Head of caudate nucleus (tissue), 42 donors: ENCODE data around the gene CEP72.
A peak's percentile ranks its signal among the peaks of the same experiment; 100 is the strongest.
"Not testable (repeated sequence)": the region's sequence is repeated elsewhere in the genome, so short reads cannot be mapped to it uniquely, and the experiment has no call there.

Source experiments
- DNase-seq, 42 donors: peaks; one replicate each; pipeline versions ENCODE4 v3.0.0 to v3.0.0-alpha.2; 2020 to 2021; ENCODE audit warnings: mixed read lengths in 7 of 42
- intact Hi-C: fragments of 100-400 bp; cut with DNase I; formaldehyde crosslinking; loops from one replicate; pipeline ENCODE4 v1.15.0; 2022

CEP72 gene

DNA sequence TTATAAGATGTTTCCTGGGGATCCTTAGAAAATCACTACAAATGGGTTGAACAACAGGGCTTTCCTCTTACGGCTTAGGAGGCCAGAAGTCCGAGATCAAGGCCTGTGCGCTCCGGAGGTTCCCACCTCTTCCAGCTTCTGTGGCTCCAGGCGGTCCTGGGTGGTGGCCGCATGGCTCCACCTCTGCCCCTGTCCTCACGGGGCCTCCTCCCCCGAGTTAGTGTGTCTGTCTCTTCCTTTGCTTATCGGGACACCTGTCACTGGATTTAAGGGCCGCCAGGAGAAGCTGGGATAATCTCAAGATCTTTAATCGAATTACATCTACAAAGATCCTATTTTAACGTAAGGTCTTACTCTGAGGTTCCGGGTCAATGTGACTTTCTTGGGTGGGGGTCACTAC is 83.3 kb downstream of the CEP72 start:
- intact Hi-C loops, result loop anchor here (10.0 kb wide), 1 partner anchor 89 kb away; the partner anchor contains the start of gene ZDHHC11B
- DNase-seq, result not testable (repeated sequence)

- intact Hi-C loops, result loop anchor here (10.0 kb wide), 1 partner anchor 89 kb away; the partner anchor contains the start of gene ZDHHC11B
- not testable (repeated sequence) for DNase-seq
Measured at GRCh38 chr5:696191-696590, 84.1 kb downstream of the CEP72 start.

- peak in 3 of 42 donors; percentile 37 to 53 (median 51) for DNase-seq
- intact Hi-C loops, result loop anchor here (10.0 kb wide), 1 partner anchor 88 kb away; the partner anchor contains the start of gene ZDHHC11B
Measured at GRCh38 chr5:696753-697702, 84.9 kb downstream of the CEP72 start.
